GM19438 (cell line): ENCODE results near the gene ACSBG1.
"Not testable (repeated sequence)": the region's sequence is repeated elsewhere in the genome, so short reads cannot be mapped to it uniquely, and the experiment has no call there.

Source experiments
- ATAC-seq: cut with Tn5 transposase; IDR thresholded peaks from one replicate; pipeline ENCODE4 v1.9.1; 2021; ENCODE audit warnings: low read depth; ENCODE audit not compliant: unreplicated experiment

The ACSBG1 gene

GRCh38 chr15:78255421-78256043 is 21.2 kb upstream of the ACSBG1 start:
- no peak for ATAC-seq

GRCh38 chr15:78251136-78251535 is 16.8 kb upstream of the ACSBG1 start:
- ATAC-seq: no peak

GRCh38 chr15:78249131-78249530 is 14.8 kb upstream of the ACSBG1 start:
- no peak for ATAC-seq

- ATAC-seq: no peak
These were observed 13.5 kb upstream of the ACSBG1 start for GRCh38 chr15:78247911-78248310.

- not testable (repeated sequence) for ATAC-seq
These were observed 11.7 kb upstream of the ACSBG1 start for GRCh38 chr15:78245976-78246620.

- not testable (repeated sequence) for ATAC-seq
These were observed 11.0 kb upstream of the ACSBG1 start for GRCh38 chr15:78245392-78245791.

- no peak for ATAC-seq
These were observed 10.5 kb upstream of the ACSBG1 start for GRCh38 chr15:78244893-78245292.

- ATAC-seq: no peak
These were observed 9.7 kb upstream of the ACSBG1 start for GRCh38 chr15:78244101-78244500.

GRCh38 chr15:78243491-78243941 is 9.2 kb upstream of the ACSBG1 start:
- no peak for ATAC-seq

- no peak for ATAC-seq
These were observed 8.7 kb upstream of the ACSBG1 start for GRCh38 chr15:78243058-78243457.

GRCh38 chr15:78242128-78242527 is 7.8 kb upstream of the ACSBG1 start:
- no peak for ATAC-seq

- ATAC-seq: no peak
These were observed 6.7 kb upstream of the ACSBG1 start for GRCh38 chr15:78241017-78241416.

- ATAC-seq: no peak
These were observed 5.4 kb upstream of the ACSBG1 start for GRCh38 chr15:78239811-78240210.

- ATAC-seq: no peak
These were observed 2.8 kb upstream of the ACSBG1 start for GRCh38 chr15:78237146-78237545.

- ATAC-seq: no peak
These were observed 2.1 kb upstream of the ACSBG1 start for GRCh38 chr15:78236491-78236890.

- no peak for ATAC-seq
These were observed 869 bp downstream of the ACSBG1 start for GRCh38 chr15:78233496-78233895.

- no peak for ATAC-seq
These were observed 1.4 kb downstream of the ACSBG1 start for GRCh38 chr15:78232951-78233350.

GRCh38 chr15:78229431-78230406 is 4.6 kb downstream of the ACSBG1 start:
- no peak for ATAC-seq

GRCh38 chr15:78228356-78228996 is 5.9 kb downstream of the ACSBG1 start:
- ATAC-seq: no peak

GRCh38 chr15:78225783-78226541 is 8.4 kb downstream of the ACSBG1 start:
- no peak for ATAC-seq
